ENCODE results near the gene TRPT1.

The TRPT1 gene

GRCh38 chr11:64275031-64275800 is 49.2 kb upstream of the TRPT1 start (continued):
- no peak for TF ChIP-seq ZNF292 (tag by site-specific recombination; IDR thresholded peaks at IDR 0.05; ENCODE audit: borderline replicate concordance, low read depth)
- no peak for TF ChIP-seq ZNF140 (tag by site-specific recombination; IDR thresholded peaks at IDR 0.05)
- TF ChIP-seq ZNF626 (tag by site-specific recombination; IDR thresholded peaks at IDR 0.05) = no peak
- no peak for TF ChIP-seq HIC1 (tag by site-specific recombination; IDR thresholded peaks at IDR 0.05)
- no peak for TF ChIP-seq ZNF621 (tag by site-specific recombination; IDR thresholded peaks at IDR 0.05)
- no peak for TF ChIP-seq ZNF146 (tag by site-specific recombination; IDR thresholded peaks at IDR 0.05)
- no peak for TF ChIP-seq GLI4 (tag by site-specific recombination; IDR thresholded peaks at IDR 0.05)

- Histone ChIP-seq H3K27ac (ENCODE audit: extremely low read depth, low read depth, low read length) (peak overlapping the region; percentile 83), H3K36me3 (ENCODE audit: control insufficient read depth in 2 of 2, insufficient read depth in 1 of 2, low read length in 2 of 2) (peaks cover 0 to 26% of the 10 kb centered on the region in 2 experiments; a peak in 1 of 3 replicates), H3K4me1 (ENCODE audit: control insufficient read depth, insufficient read depth, low read length) (0 out of 2 replicates have a peak, but pooled peaks cover 2% of the 10 kb centered on the region), H3K9me3 (ENCODE audit: control insufficient read depth, insufficient read depth, low read depth, low read length) (no peaks in the 10 kb centered on the region), H3K4me3 (ENCODE audit: low read depth, low read length) (peak overlapping the region; percentile 70)
- CTCF ChIA-PET = interaction anchor here (0.6 to 6.8 kb wide), 14 partner anchors 18 to 422 kb away, joined by 3 to 81 read pairs (median 4); partner anchors contain the start of genes CATSPERZ, ESRRA, NUDT22 and PLCB3
- POLR2A ChIA-PET = interaction anchor here (0.8 to 7.0 kb wide), 12 partner anchors 12 to 85 kb away, joined by 3 to 96 read pairs (median 12); partner anchors contain the start of genes BAD, ESRRA, FKBP2 and GPR137
- TF ChIP-seq ZSCAN30 (tag by site-specific recombination; IDR thresholded peaks at IDR 0.05) (peak; percentile 73), YY2 (tag by site-specific recombination; IDR thresholded peaks at IDR 0.05) (peak; percentile 75), OSR2 (tag by site-specific recombination; IDR thresholded peaks at IDR 0.05) (peak; percentile 25; the same call in 1 of the 2 replicates), ZNF580 (tag by site-specific recombination; IDR thresholded peaks at IDR 0.05) (peak; percentile 97), ZNF530 (tag by site-specific recombination; IDR thresholded peaks at IDR 0.05; ENCODE audit: low read depth) (no peak), SP2 (tag by site-specific recombination; IDR thresholded peaks at IDR 0.05) (peak; percentile 97), ZNF10 (tag by site-specific recombination; IDR thresholded peaks at IDR 0.05) (no peak; the same call in 1 of the 2 replicates), MYNN (tag by site-specific recombination; IDR thresholded peaks at IDR 0.05; ENCODE audit: borderline replicate concordance) (no peak), ZBTB17 (tag by site-specific recombination; IDR thresholded peaks at IDR 0.05) (no peak), IKZF3 (tag by site-specific recombination; IDR thresholded peaks at IDR 0.05) (peak; percentile 100), AEBP2 (tag by site-specific recombination; IDR thresholded peaks at IDR 0.05; ENCODE audit: borderline replicate concordance) (no peak), ZBTB26 (tag by site-specific recombination; optimal IDR thresholded peaks at IDR 0.05) (peak; percentile 93), HOXA7 (CRISPR knock-in tag; IDR thresholded peaks at IDR 0.05; ENCODE audit: borderline replicate concordance) (no peak), ZFP69B (tag by site-specific recombination; IDR thresholded peaks at IDR 0.05) (no peak), ZNF174 (tag by site-specific recombination; IDR thresholded peaks at IDR 0.05) (no peak), ZNF311 (tag by site-specific recombination; IDR thresholded peaks at IDR 0.05; ENCODE audit: borderline replicate concordance) (no peak), ZNF391 (tag by site-specific recombination; IDR thresholded peaks at IDR 0.05; ENCODE audit: borderline replicate concordance, low read depth) (peak; percentile 16; the same call in 1 of the 2 replicates), ZNF837 (tag by site-specific recombination; IDR thresholded peaks at IDR 0.05) (no peak), ZBTB44 (tag by site-specific recombination; IDR thresholded peaks at IDR 0.05) (0 out of 2 replicates have a peak, but pooled peaks have one; percentile 3), BCL6B (tag by site-specific recombination; IDR thresholded peaks at IDR 0.05) (no peak)
Observed at GRCh38 chr11:64269540-64270220, 43.7 kb upstream of the TRPT1 start.

Measured in HEK293 (cell line).